Keratinocyte (primary cell): ENCODE measurements around the gene NRG2.

Source experiments
- EZH2 ChIP-seq: IDR thresholded peaks from one replicate; pipeline ENCODE4 v1.6.1; 2012; ENCODE audit warnings: inconsistent platforms, mild to moderate bottlenecking, low read length, moderate library complexity
- TF ChIP-seq, protein P1 (sequence below), 3 experiments: IDR thresholded peaks in 1 of 3; conservative IDR thresholded peaks in 1 of 3; optimal IDR thresholded peaks in 1 of 3; 2 replicates in 2 of 3; 3 replicates in 1 of 3; pipeline versions ENCODE3 to v1.5.1; 2011; ENCODE audit warnings: low read length in 3 of 3, mild to moderate bottlenecking in 3 of 3, moderate library complexity in 2 of 3, control low read depth in 1 of 3, inconsistent platforms in 1 of 3; ENCODE audit not compliant: insufficient read depth in 2 of 3; ENCODE audit errors: extremely low read depth in 1 of 3

DNA sequence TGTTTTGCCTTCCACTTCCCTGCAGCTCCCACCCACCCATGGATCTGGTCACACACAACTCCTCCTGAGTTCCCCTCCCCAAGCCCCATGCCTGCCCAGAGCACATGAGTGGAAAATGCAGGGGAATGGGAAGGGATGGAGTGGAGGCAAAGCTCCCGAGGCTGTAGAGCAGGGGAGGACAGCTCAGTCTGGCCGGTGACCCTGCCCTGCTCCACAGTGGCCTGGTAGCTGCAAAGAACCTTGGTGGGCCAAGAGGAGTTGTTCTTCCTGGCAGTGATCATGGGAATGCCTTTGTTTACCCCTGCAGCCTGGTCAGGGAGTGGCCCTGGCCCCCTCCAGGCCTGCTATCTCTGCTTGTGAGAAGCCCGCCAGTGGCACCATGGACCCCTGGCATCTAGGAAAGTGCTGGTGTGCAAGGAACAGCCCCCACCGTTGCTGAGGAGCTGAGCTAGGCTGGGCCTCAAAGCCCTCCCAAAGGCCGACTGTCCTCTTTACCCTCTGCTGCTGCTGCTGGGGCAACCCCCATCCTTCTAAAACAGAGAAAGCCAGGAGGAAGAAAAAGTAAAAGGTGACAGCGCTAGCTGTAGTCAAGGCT, 187.1 kb downstream of the NRG2 start:
- TF ChIP-seq, protein P1, sequence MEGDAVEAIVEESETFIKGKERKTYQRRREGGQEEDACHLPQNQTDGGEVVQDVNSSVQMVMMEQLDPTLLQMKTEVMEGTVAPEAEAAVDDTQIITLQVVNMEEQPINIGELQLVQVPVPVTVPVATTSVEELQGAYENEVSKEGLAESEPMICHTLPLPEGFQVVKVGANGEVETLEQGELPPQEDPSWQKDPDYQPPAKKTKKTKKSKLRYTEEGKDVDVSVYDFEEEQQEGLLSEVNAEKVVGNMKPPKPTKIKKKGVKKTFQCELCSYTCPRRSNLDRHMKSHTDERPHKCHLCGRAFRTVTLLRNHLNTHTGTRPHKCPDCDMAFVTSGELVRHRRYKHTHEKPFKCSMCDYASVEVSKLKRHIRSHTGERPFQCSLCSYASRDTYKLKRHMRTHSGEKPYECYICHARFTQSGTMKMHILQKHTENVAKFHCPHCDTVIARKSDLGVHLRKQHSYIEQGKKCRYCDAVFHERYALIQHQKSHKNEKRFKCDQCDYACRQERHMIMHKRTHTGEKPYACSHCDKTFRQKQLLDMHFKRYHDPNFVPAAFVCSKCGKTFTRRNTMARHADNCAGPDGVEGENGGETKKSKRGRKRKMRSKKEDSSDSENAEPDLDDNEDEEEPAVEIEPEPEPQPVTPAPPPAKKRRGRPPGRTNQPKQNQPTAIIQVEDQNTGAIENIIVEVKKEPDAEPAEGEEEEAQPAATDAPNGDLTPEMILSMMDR (optimal IDR thresholded peaks at IDR 0.05 in 1 of 3, IDR thresholded peaks at IDR 0.05 in 1 of 3, conservative IDR thresholded peaks at IDR 0.05 in 1 of 3; ENCODE audit: extremely low read depth in 1 of 3, insufficient read depth in 2 of 3, low read length in 3 of 3): no peak
- no peak for TF ChIP-seq EZH2
